Colonic mucosa (tissue), 4 donors: ENCODE measurements around the gene FAM13A. TPM values are rescaled to one million over a fixed set of nuclear protein-coding genes. Genes with fewer than 3 reads are reported as not detected.

Source experiments
- DNase-seq: peaks from one replicate; pipeline ENCODE4 v3.0.0-alpha.2; 2020
- H3K27ac ChIP-seq: fragments of 200-600 bp; one replicate; pipeline ENCODE4 v1.8.0; 2021
- H3K27me3 ChIP-seq: fragments of 200-600 bp; one replicate; pipeline ENCODE4 v1.8.0; 2021
- H3K36me3 ChIP-seq: fragments of 200-600 bp; one replicate; pipeline ENCODE4 v1.8.0; 2021
- H3K4me1 ChIP-seq: fragments of 200-600 bp; one replicate; pipeline ENCODE4 v1.8.0; 2021; ENCODE audit warnings: mild to moderate bottlenecking
- H3K4me3 ChIP-seq: fragments of 200-600 bp; one replicate; pipeline ENCODE4 v1.8.0; 2021
- H3K9ac ChIP-seq, 2 donors: one replicate each; pipeline ENCODE4 v1.7.0; 2013; ENCODE audit warnings: control low read depth in 2 of 2, low read depth in 2 of 2, low read length in 2 of 2
- H3K9me3 ChIP-seq: fragments of 200-600 bp; one replicate; pipeline ENCODE4 v1.8.0; 2021
- intact Hi-C: fragments of 100-400 bp; cut with DNase I; formaldehyde crosslinking; loops from one replicate; pipeline ENCODE4 v1.14.1; 2022
- total RNA-seq, 2 donors: library from RNA; stranded (reverse); fragmentation: NEBNext Ultra II Directional in 1 of 2; extraction: Animal tissue kit (Norgen Biotek cat#: 25700) in 1 of 2; gene quantifications; one replicate each; pipeline ENCODE4 v1.2.1, GENCODE V29; 2021
- TF ChIP-seq, protein P1 (sequence below): fragments of 200-600 bp; IDR thresholded peaks from one replicate; pipeline ENCODE4 v1.8.0; 2022; ENCODE audit warnings: antibody characterized with exemption, mild to moderate bottlenecking
- donor health status: healthy.
- donor health status: DM: no; HTN: no; CAD: no.
- donor health status: DM: no; HTN: no; CAD: no.

FAM13A gene
- total RNA-seq, 2 donors from 2014 or later = 34.0 to 248 TPM

DNA sequence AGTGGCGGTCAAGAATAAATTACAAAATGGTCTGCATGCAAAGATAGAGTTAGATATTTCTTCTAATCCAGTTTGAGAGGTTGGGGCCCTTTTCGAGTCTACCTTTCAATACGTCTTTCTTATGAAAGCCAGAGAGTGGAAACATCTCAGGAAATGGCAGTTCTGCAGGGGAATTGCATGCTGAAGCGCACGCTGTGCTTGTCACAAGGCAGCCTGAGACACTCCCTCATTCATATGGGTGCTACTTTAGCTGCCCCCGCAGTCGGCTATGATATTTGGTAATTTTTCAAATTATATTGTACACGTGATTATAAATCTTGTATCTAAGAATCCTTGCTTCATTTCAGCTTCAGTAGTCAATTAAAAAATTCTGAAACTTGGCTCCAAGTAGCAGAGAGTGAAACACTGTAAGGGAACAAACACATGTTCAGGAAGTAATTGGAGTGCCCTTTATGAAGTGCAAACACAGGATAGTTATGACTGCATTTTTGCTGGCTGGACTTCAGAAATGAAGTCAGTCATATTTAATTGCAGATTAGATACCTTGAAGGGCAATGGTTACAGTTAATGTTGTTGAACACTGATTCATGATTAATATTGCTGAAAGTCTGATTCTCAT is 213.8 kb downstream of the FAM13A start:
- peak; percentile 45 for DNase-seq
- TF ChIP-seq, protein P1, sequence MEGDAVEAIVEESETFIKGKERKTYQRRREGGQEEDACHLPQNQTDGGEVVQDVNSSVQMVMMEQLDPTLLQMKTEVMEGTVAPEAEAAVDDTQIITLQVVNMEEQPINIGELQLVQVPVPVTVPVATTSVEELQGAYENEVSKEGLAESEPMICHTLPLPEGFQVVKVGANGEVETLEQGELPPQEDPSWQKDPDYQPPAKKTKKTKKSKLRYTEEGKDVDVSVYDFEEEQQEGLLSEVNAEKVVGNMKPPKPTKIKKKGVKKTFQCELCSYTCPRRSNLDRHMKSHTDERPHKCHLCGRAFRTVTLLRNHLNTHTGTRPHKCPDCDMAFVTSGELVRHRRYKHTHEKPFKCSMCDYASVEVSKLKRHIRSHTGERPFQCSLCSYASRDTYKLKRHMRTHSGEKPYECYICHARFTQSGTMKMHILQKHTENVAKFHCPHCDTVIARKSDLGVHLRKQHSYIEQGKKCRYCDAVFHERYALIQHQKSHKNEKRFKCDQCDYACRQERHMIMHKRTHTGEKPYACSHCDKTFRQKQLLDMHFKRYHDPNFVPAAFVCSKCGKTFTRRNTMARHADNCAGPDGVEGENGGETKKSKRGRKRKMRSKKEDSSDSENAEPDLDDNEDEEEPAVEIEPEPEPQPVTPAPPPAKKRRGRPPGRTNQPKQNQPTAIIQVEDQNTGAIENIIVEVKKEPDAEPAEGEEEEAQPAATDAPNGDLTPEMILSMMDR = no peak

DNA sequence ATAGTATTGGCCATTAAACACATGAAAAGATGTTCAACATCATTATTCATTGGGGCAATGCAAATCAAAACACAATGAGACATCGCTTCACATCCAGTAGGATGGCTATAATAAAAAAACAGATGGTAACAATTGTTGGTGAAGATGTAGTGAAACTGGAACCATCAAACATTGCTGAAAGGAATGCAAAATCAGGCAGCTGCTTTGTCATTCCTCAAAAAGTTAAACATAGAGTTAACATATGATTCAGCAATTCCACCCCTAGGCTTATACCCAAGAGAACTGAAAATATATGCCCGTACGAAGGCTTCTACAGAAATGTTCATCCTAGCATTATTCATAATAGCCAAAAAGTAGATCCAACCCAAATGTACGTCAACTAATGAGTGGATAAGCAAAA is 215.3 kb downstream of the FAM13A start:
- no peak overlapping the region for H3K27ac ChIP-seq

More for the DNA sequence above, 213.8 kb downstream of the FAM13A start:
- Histone ChIP-seq H3K27me3 (no peaks in the 10 kb centered on the region), H3K4me1 (peaks cover 14% of the 10 kb centered on the region), H3K36me3 (no peaks in the 10 kb centered on the region), H3K9ac (peak overlapping the region in 1 of 2 donors; percentile 22), H3K4me3 (no peak overlapping the region), H3K27ac (peak overlapping the region; percentile 63), H3K9me3 (no peaks in the 10 kb centered on the region)
- intact Hi-C loops = no loop called here

DNA sequence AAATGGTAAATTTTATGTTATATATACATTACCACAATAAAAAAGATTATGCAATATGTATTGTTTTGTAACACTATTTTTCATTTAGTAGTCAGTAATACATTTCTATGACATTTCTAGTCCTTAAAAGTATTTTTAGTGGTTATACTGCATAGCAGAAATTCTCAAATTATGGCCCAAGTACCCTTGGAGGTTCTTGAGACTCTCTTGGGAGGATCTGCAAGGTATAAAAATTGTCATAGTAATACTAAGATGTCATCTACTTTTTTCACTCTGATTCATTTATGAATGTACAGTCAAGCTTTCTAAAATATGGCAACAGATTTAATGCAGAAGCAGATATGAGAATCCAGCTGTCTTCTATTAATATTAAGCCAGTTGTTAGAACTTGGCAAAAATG is 220.8 kb downstream of the FAM13A start:
- no peaks in the 10 kb centered on the region for H3K27me3 ChIP-seq
- TF ChIP-seq, protein P1 = no peak
- no peaks in the 10 kb centered on the region for H3K4me1 ChIP-seq
- no peaks in the 10 kb centered on the region for H3K36me3 ChIP-seq
- no peak overlapping the region for H3K4me3 ChIP-seq
- no peak overlapping the region for H3K27ac ChIP-seq
- H3K9me3 ChIP-seq = no peaks in the 10 kb centered on the region
- DNase-seq = no peak
- intact Hi-C loops = no loop called here
- H3K9ac ChIP-seq = no peak overlapping the region

More for the DNA sequence above, 215.3 kb downstream of the FAM13A start:
- intact Hi-C loops = no loop called here
- Histone ChIP-seq H3K9ac (no peak overlapping the region), H3K4me3 (no peak overlapping the region), H3K4me1 (peaks cover 13% of the 10 kb centered on the region), H3K27me3 (no peaks in the 10 kb centered on the region), H3K9me3 (no peaks in the 10 kb centered on the region), H3K36me3 (no peaks in the 10 kb centered on the region)
- no peak for DNase-seq
- TF ChIP-seq, protein P1 = no peak

DNA sequence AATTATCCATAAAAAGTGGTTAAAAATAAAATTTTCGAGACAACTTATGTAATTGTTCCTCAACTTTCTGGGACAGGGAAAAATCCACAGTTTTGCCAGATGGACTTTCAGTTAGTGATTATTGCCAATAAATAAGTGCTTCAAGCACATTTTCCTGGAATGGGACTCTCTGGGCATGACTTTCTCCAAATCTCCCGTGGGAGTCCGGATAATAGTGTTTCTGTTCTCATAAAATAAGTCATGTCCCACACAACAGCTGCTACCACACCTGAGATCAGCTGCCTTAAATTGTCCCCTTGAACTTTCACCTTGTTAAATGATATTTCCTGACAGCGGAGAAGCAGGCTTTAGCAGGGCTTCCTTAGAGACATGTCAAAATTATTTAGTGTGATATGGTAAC is 226.0 kb downstream of the FAM13A start:
- Histone ChIP-seq H3K27ac (no peak overlapping the region), H3K36me3 (no peaks in the 10 kb centered on the region), H3K9me3 (no peaks in the 10 kb centered on the region), H3K4me3 (no peak overlapping the region), H3K4me1 (no peaks in the 10 kb centered on the region), H3K9ac (no peak overlapping the region), H3K27me3 (no peaks in the 10 kb centered on the region)
- TF ChIP-seq, protein P1 = no peak
- peak; percentile 28 for DNase-seq
- intact Hi-C loops = no loop called here

DNA sequence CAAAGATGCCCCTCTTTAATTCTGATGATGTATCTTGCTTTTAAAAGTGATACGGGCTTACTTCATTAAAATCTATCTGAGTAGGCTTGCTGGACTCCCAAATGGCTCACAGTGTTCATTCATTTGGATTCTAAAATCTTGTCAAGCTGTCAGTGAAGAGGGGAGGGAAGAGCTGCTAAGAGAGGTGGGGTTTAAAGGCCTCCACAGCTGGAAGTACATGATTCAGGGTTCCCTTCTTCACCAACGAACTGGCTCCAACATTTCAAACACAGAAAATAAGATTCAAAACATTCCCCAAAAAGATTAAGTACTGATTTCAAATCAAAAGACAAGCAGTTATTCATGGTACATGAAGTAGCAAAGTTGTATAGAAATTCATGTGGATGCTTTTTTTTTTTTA is 226.4 kb downstream of the FAM13A start:
- H3K27me3 ChIP-seq = no peaks in the 10 kb centered on the region
- H3K4me1 ChIP-seq = no peaks in the 10 kb centered on the region
- no peak overlapping the region for H3K27ac ChIP-seq
- DNase-seq = no peak
- TF ChIP-seq, protein P1 = no peak
- no peaks in the 10 kb centered on the region for H3K36me3 ChIP-seq
- no peak overlapping the region for H3K4me3 ChIP-seq
- H3K9me3 ChIP-seq = no peaks in the 10 kb centered on the region
- intact Hi-C loops = no loop called here
- H3K9ac ChIP-seq = no peak overlapping the region
